Measurements from ENCODE around the gene FAM174C. TPM values are rescaled to one million over a fixed set of nuclear protein-coding genes. Genes with fewer than 3 reads are reported as not detected.

FAM174C gene
- polyA plus RNA-seq, 4 donors, result 18.7 to 30.6 (median 19.8) TPM

GRCh38 chr19:1260749-1261537 lies 14.4 kb upstream of the FAM174C start:
- DNase-seq (ENCODE audit: low read depth in 4 of 4, low spot score in 3 of 4), result peak; percentile 87 to 94 (median 92)

- no peak for DNase-seq (ENCODE audit: low read depth in 4 of 4, low spot score in 3 of 4)
Observed at GRCh38 chr19:1261538-1261797, 13.9 kb upstream of the FAM174C start.

DNA sequence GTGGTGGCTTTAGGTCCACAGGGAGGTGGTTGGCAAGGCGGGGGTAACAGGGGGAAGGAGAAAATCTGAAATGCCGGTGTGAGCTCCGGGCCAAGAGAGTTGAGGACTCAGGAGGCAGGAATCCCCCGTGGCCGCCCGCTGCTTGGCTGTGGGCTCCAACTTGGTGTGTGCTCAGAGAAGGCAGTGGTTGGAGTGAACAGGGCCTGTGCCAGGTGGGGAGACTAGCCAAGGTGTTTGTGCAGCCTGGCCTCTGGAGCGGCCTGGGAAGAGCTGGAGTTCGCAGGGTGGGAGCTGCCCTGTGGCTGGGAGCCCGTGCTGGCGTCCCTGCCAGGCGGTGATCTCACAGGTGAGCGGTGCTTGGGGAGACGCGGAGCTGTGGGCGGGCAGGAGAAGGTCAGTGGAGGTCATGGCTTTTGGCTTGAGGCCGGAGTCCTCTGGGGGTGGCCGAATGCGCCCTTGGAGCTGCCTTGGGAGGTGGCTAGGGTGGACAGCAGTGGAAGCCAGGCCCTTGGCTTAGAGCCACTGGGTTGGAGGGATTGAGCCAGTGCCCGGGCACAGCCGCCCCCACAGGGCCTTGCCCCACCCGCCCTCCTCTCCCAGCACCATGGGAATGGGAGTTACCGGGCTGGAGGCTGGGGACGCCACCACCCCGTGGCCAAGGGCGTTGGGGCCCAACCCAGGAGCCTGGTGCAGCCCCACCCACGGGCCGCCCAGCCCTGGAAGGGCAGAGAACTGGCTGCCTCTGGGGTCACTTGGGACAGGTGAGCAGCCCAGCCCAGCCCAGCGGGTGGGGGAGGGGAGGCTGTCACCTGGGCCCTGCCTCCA lies 13.3 kb upstream of the FAM174C start:
- no peak for DNase-seq (ENCODE audit: low read depth in 4 of 4, low spot score in 3 of 4)

- no peak for DNase-seq (ENCODE audit: low read depth in 4 of 4, low spot score in 3 of 4)
Observed at GRCh38 chr19:1262623-1263123, 12.7 kb upstream of the FAM174C start.

DNA sequence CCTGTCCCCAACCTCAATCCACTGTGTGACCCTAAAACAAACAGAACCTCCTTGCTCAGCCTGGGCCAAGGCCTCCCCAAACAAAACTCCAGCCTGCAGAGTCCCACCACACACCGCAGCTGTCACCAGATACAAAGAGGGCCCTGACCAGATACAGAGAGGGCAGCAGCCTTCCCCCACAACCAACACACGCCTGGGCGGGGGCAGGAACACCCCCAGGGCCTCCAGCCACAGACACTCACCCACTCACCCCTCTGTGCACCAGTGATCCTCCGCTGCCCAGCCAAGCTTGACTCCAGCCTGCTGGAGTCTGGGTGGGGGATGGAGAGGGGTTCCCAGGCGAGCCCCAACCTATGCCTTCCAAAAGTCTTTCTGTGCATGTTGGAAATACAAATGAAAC lies 12.1 kb upstream of the FAM174C start:
- no peak for DNase-seq (ENCODE audit: low read depth in 4 of 4, low spot score in 3 of 4)

- DNase-seq (ENCODE audit: low read depth in 4 of 4, low spot score in 3 of 4), result no peak
Observed at GRCh38 chr19:1264801-1265614, 10.3 kb upstream of the FAM174C start.

DNA sequence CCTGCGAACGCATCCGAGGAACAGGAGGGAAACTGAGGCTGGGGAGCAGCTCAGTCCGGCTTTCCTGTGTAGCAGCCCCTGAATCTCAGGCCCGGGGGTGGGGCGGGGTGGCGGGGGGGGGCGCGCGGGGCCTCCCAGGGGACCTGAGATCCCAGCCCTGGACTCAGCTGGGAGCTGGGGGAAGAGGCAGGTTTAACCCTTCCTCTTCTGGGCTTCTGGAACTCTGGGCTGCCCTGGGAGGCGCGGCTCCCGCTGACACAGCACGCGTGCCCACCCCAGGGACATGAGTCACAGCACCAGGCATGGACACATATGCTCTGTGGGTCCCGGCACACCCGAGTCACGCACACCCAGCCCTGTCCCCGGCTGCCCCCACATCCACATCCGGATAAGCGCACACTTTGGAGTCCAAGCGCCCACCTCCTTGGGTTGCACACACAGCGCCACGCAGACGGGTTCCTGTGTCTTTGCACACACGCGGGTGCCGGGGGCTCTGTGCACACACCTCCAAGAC lies 9.7 kb upstream of the FAM174C start:
- DNase-seq (ENCODE audit: low read depth in 4 of 4, low spot score in 3 of 4), result no peak

DNA sequence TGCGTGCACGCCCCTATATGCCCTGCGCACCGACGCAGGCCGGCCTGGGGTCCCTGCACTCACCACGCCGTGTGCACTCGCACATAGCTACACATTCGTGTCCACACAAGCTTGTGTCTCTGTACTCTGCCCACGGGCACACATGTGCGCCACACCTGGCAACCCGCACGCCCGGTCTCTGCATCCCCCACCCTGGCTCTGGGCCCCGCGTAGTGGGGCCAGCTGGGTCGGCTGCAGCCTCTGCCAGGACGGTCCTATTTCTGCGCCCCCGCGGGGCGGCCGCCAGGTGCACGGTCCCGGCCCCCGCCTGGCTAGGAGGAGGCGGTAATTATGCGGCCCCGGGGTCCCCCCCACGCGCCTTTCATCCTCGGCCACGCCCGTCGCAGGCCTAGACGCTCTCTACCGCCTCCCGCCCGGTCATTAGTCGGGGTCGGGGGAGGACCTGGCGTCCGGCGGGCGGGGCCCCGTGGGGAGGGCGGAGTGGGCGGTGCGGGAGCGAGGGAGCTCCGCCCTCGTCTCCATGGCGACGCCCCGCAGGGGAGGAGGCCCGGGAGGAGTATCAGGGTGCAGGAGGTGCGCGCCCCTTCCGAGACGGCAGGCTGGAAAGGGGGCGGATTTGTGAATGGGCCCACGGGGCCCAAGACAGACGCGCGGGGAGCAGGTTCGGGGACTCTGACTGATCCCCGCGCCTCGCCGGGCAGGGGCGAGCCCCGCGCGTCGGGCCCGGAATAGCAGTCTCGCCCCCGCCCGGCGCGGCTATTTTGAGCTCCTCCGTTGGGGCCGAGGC lies 9.0 kb upstream of the FAM174C start:
- no peak for DNase-seq (ENCODE audit: low read depth in 4 of 4, low spot score in 3 of 4)

DNA sequence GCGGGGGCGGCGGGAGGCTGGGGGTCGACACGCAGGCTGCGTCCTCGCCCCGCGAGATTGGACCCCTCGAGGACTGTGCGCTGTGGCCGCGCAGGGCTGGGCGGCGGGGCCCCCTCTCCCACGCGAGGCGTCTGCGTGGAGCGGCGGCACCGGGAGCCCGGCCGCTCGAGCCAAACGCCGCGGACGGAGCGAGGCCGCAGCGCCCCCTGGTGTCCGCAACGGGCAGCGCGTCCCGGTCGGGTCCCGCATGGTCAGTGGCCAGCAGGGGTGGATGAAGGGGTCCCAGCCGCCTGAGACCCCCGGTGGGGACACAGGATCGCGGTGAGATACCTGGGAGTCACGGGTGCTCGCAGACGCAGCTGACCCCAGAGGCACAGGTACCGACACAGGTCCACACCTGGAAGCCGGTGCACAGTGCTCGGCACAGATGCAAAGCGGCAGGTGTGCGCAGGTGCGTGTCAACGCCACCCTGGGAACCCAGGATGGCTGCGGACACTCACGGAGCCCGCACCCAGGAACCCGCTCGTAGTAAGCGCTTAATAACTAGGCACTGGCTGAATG lies 8.3 kb upstream of the FAM174C start:
- no peak for DNase-seq (ENCODE audit: low read depth in 4 of 4, low spot score in 3 of 4)

- DNase-seq (ENCODE audit: low read depth in 4 of 4, low spot score in 3 of 4), result no peak
Observed at GRCh38 chr19:1267477-1268225, 7.7 kb upstream of the FAM174C start.

DNA sequence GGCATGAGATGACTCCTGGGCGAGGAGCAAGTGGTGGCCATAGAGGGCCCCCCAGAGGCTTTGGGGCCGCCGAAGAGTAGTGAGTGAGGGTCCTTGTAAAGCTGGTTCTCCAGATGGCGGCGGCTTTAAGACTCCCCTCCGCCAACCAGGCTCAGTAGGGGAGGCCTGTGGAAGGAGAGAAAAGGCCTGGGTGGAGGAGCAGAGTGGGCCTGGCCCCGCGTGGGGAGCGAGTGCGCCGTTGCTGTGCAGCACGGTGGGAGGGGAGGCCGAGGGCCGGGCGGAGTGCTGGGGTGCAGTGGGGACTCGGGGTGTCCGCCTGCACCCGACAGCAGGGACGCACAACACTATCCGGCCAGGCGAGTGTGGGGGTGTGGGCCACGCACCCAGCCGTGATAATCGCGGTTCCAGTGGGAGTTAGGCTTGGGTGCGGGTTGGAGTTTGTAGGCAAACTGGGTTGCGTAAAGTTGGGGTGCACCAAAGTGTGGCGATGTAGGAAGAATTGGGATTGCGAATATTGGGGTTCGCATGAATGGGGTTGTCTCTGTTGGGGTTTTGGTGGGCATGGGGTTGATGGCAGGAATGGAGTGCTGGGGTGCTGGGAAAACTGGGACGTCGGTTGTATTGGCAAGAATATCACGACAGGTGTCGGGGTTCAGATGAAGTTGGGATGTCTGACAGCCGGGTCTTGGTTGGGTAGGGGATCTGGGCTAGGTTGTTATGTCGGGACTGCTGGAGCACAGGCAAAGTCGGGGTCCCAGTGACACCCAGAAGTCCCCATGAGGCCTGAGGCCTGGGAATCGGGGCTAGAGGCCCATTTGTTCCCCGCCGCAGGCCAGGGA lies 6.9 kb upstream of the FAM174C start:
- DNase-seq (ENCODE audit: low read depth in 4 of 4, low spot score in 3 of 4), result no peak

- peak; percentile 94 to 98 (median 97) for DNase-seq (ENCODE audit: low read depth in 4 of 4, low spot score in 3 of 4)
Observed at GRCh38 chr19:1269065-1269477, 6.3 kb upstream of the FAM174C start, which contains the start of gene CIRBP. TSS of gene CIRBP (plus strand) at chr19:1269332. CDS start at chr19:1270934, 1,602 bp downstream.

DNA sequence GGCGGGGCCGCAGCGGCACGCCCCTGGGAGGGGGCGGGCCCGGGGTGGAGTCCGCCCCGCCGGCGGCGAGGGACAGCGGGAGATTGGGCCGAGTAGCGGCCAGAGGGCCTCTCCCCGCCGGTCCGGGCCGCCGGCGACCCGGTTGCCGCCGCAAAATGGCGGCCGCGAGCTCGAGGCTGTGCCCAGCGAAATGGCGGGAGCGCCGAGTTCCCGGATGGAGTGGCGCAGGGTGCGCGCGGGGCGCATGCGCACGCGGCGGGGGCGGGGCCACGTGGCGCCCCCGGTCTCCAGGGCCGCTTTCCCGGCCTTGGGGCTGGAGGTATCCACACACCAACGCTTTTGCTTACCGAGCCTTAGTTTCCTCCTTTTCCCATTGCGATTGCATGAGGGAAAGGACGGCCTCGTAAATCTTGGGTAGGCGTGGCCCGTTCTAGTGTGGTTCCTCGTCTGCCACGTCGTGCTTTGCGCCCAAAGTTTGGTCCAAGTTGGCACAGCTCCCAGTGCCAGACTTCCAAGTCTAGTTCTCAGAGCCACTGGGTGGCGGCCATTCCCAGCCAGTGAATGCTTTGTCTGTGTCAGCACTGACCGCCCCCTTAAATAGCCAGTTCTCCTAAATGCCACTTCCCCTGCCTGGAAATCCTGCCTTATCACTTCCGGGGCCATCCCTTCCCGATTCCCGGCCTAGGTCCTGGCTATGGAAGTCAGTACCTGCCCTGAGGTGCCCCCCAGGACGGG lies 5.7 kb upstream of the FAM174C start:
- DNase-seq (ENCODE audit: low read depth in 4 of 4, low spot score in 3 of 4), result no peak

- no peak for DNase-seq (ENCODE audit: low read depth in 4 of 4, low spot score in 3 of 4)
Observed at GRCh38 chr19:1270213-1270853, 5.0 kb upstream of the FAM174C start.

GRCh38 chr19:1270854-1271527 lies 4.3 kb upstream of the FAM174C start:
- no peak for DNase-seq (ENCODE audit: low read depth in 4 of 4, low spot score in 3 of 4)

Data from right renal pelvis (tissue), 4 donors.